NT2/D1 (cell line): Measurements from ENCODE around the gene RAD9A.

ENCODE experiments used
- SUZ12 ChIP-seq: IDR thresholded peaks from 2 replicates; pipeline ENCODE4 v1.6.1; 2011; ENCODE audit not compliant: insufficient read length, insufficient read depth; ENCODE audit errors: extremely low read depth
- ZNF274 ChIP-seq: IDR thresholded peaks from 2 replicates; pipeline ENCODE4 v1.6.1; 2011; ENCODE audit warnings: mild to moderate bottlenecking, low read depth, low read length

DNA sequence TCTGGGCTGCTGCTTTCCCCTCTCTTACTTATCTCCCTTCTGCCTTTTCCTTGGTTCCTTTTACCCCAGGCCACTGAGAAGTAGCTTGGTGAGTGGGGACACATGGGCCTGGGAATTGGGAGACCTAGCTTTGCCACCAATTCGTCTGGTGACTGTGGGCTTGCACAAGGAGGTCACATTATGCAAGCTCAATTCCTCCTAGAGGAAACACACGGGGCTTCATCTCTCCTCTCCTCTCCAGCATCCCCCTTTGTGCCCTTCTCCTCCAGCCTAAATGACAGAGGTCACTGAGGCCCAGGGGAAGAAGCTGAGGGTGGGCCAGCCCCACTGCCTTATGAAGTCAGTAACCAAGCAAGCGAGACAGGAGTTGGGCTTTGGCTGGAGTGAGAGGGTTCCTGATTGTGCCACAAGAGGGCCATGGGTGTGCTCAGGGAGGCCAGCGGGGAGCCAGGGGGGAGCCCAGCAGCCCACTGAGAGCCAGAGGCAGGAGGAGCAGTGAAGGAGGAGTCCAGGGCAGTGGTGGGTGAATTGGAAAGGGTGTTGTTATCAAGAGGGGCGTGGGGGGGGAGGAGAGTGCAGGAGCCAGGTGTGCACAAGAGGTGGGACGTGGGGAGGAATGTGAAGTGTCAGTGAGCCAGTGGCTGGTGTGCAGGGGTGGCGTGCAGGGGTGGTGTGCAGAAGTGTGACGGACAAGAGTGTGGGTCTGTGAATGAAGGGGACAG is 20.4 kb upstream of the RAD9A start:
- no peak for TF ChIP-seq SUZ12
- no peak for TF ChIP-seq ZNF274
